ENCODE measurements around the gene AATF.

DNA sequence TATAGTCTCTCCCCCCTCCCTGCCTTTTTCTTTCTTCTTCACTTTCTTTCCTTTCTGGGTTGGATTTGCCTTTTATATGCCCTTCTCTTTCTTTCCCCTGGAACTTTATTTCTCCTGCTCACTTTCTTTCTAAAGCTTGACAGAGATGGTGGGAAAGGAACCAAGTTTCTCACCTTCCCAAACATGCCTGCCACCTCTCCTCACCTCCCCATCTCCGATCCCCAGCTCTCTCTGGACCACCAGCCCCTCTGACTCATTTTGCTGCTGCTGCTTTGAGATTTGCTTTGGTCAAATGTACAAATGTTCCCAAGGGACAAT lies 18.2 kb upstream of the AATF start:
- no peak for TF ChIP-seq ZFX (IDR thresholded peaks at IDR 0.05)
- TF ChIP-seq, protein P1, sequence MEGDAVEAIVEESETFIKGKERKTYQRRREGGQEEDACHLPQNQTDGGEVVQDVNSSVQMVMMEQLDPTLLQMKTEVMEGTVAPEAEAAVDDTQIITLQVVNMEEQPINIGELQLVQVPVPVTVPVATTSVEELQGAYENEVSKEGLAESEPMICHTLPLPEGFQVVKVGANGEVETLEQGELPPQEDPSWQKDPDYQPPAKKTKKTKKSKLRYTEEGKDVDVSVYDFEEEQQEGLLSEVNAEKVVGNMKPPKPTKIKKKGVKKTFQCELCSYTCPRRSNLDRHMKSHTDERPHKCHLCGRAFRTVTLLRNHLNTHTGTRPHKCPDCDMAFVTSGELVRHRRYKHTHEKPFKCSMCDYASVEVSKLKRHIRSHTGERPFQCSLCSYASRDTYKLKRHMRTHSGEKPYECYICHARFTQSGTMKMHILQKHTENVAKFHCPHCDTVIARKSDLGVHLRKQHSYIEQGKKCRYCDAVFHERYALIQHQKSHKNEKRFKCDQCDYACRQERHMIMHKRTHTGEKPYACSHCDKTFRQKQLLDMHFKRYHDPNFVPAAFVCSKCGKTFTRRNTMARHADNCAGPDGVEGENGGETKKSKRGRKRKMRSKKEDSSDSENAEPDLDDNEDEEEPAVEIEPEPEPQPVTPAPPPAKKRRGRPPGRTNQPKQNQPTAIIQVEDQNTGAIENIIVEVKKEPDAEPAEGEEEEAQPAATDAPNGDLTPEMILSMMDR (conservative IDR thresholded peaks at IDR 0.05): no peak

All from C4-2B (cell line).